Activated naive CD8-positive, alpha-beta T cell treated with anti-CD3 and anti-CD28 coated beads, Interleukin-2, amount 50 U/mL, for 16 hours (primary cell): ENCODE data around the gene CHD5.

Experiments used
- DNase-seq: peaks from one replicate; pipeline ENCODE4 v3.0.0-alpha.2; 2020; ENCODE audit warnings: low read depth, low spot score

Gene CHD5

GRCh38 chr1:6099787-6100765, 80.0 kb downstream of the CHD5 start:
- no peak for DNase-seq

- no peak for DNase-seq
Measured at GRCh38 chr1:6099297-6099696, 80.8 kb downstream of the CHD5 start.

GRCh38 chr1:6098303-6099215, 81.6 kb downstream of the CHD5 start:
- no peak for DNase-seq

- DNase-seq, result no peak
Measured at GRCh38 chr1:6097824-6098223, 82.3 kb downstream of the CHD5 start.

- no peak for DNase-seq
Measured at GRCh38 chr1:6097117-6097595, 83.0 kb downstream of the CHD5 start.

DNA sequence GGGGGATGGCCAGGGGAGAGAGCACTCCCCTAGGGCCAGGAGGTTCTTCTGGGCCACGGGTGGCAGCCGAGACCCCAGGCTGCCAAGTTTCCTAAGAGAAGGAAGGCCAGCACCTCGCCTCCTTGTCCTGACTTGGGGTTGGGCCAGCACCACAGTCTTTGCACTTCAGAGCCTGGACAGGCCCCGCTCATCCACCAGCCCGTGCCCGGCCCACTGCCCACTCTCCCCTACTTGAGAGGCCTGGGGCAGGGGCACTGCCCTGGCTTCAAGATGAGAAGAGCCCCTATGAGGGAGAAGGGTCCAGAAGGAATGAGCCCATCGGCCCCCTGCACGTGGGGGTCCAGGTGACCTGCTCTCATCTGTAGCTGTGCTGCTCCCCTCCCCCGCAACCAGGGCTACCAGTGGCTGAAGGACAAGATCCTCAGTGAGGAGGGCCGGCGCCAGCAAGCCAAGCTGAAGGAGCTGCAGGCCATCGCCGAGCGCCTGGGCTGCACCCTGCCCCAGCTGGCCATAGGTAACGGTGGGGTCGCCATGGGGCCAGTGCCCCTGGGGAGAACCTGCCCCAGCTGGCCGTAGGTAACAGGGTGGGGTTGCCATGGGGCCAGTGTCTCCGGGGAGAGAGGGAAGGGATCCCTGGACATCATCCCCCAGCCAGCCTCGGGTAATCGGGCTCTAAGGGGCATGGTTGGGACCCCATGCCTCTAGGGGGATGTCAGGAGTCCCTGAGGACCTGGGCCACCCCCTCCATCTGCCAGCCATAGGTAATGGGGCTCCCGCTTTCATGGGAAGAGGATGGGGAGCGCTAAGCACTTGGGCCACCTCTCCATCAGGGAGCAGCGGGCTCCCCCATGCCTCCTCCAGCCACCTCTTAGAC, 83.6 kb downstream of the CHD5 start:
- DNase-seq, result no peak

DNA sequence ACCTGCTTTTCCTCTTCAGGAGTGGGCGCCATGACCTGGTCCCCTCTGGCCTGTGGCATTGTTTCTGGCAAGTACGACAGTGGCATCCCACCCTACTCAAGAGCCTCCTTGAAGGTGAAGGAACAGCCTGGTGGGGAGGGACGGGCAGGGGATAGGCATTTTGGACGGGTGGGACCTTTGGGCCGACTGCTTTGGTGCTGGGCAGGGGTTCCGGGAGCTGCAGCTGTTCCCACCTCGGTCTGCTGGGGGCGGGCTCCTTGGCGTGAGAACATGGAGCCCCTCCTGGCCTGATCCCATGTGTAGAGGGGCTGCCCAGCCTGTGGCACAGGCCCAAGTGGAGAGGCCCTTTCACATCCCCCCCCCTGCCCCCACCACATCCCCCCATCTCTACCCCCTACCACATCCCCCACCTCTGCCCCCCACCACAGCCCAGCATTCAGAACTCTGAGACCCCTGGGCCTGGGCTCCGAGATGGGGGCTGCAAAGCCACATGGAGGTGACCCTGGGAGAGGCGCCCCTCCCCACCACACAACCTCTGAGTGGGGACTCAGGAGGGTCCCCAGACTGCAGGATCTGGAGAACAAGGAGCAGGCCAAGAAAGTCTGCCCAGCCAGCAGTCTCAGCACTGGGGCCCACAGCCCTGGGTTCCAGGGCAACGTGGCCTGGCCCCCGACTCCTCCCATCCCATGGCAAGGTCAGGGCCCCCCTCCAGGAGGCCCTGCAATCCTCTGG, 84.4 kb downstream of the CHD5 start:
- DNase-seq, result no peak

DNA sequence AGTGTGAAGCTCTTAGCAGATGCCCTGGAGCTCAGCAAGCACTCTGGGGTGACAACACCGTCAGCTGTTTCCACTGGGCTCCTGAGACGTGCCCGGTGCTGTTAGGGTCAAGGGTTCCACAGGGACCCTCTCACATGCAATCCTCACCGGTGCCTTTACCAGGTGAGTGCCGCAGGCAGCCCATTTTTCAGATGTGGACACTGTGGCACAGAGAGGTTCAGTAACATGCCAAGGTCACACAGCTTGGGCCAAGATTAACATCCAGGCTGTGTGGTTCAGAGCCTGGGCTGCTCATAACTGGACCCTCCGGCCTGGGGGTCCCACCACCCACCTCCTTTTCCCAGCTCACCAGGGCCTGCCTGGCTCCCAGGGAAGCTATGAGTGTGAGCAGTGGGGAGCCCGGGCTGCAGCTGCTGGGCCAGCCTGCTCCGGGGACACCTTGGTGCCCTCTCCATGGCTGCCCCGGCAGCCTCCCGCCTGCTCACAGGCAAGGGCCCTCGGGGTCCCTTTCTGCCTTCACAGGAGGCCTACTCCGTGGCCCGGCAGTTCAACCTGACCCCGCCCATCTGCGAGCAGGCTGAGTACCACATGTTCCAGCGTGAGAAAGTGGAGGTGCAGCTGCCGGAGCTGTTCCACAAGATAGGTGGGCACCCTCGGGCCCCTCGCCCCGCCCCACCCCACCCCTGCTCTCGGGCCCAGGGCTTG, 85.2 kb downstream of the CHD5 start:
- no peak for DNase-seq

GRCh38 chr1:6094246-6094645, 85.9 kb downstream of the CHD5 start:
- no peak for DNase-seq

DNA sequence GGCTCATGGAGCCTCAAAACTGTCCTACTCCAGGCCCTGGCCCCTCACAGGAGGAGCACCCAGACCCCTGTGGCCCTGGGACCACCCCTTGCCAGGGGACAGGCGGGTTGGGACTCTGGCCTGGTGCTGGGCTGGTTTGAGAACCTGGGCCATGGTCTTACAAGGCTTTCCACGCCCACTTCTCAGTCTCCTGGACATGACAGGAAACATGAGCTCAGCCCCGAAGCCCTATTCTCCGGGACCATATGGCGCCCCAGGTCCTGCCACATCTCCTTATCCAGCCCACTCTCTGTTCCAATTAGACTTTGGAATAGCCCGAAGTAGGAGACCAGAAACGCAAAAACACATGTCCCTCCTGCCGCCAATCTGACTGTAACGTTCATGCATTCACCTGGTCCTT, 86.5 kb downstream of the CHD5 start:
- no peak for DNase-seq

DNA sequence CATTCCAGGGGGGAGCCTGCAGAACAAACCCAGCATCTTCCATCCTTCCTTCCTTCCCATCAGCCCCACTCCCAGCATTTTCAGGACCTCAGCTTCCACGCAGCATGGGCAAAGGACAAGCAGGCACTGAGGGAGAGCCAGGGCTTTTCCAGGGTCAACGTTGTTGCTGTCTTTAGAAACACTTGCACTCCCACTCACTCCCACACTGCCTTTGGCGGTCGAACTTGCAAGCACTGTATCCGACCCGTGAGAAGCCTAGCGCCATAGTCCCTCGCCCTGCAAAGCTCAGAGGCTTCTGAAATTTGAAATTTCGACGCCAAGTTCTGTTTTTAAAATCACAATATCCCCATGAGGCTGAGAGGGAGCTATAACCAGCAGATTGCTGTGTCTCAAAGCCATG, 87.0 kb downstream of the CHD5 start:
- no peak for DNase-seq

- DNase-seq, result no peak
Measured at GRCh38 chr1:6092211-6092610, 87.9 kb downstream of the CHD5 start.

- no peak for DNase-seq
Measured at GRCh38 chr1:6091823-6092109, 88.4 kb downstream of the CHD5 start.

- DNase-seq, result no peak
Measured at GRCh38 chr1:6090996-6091822, 88.9 kb downstream of the CHD5 start.

GRCh38 chr1:6090288-6090687, 89.8 kb downstream of the CHD5 start:
- DNase-seq, result no peak

GRCh38 chr1:6088956-6089355, 91.2 kb downstream of the CHD5 start:
- no peak for DNase-seq

DNA sequence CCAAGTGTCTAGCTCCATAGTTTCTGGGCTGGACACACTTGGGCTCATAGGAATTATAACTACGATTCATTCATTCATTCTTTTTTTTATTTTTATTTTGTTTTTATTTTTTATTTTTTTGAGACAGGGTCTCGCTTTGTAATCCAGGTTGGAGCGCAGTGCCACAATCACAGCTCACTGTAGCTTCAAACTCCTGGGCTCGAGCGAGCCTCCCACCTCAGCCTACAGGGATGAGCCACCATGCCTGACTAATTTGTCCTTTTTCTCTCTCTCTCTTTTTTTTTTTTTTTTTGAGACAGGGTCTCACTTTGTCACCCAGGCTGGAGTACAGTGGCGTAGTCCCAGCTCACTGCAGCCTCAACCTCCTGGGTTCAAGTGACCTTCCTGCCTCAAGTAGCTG, 92.2 kb downstream of the CHD5 start:
- DNase-seq, result no peak

GRCh38 chr1:6087377-6087772, 92.7 kb downstream of the CHD5 start:
- DNase-seq, result no peak

DNA sequence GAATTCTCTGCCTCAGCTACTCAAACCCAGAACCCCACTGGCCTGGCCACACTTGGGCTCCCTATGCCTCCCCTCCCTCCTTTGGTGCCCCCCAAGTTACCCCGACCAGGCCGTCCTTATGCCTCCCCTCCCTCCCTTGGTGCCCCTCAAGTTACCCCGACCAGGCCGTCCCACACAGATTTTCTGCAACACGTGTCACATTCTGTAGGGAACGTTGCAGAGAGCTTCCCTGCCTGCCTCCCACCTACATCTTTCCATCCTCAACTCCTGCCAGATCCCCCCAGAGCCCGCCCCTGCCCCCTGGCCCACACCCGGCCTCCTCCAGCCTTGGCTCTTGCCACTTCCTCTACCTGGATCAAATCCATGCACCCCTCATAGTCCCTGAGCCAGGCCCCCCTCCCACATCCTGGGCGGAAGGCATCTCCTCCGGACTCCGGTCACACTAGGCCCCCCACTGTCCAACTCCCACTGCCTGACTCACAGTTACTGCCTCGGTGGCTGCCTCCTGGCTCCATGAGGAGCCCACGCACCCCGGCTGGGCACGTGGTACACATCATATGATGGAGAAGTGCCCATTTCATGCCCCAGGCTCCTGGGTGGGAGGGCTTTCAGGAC, 93.3 kb downstream of the CHD5 start:
- DNase-seq, result no peak
